ENCODE measurements around the gene HCRTR1.

The HCRTR1 gene

DNA sequence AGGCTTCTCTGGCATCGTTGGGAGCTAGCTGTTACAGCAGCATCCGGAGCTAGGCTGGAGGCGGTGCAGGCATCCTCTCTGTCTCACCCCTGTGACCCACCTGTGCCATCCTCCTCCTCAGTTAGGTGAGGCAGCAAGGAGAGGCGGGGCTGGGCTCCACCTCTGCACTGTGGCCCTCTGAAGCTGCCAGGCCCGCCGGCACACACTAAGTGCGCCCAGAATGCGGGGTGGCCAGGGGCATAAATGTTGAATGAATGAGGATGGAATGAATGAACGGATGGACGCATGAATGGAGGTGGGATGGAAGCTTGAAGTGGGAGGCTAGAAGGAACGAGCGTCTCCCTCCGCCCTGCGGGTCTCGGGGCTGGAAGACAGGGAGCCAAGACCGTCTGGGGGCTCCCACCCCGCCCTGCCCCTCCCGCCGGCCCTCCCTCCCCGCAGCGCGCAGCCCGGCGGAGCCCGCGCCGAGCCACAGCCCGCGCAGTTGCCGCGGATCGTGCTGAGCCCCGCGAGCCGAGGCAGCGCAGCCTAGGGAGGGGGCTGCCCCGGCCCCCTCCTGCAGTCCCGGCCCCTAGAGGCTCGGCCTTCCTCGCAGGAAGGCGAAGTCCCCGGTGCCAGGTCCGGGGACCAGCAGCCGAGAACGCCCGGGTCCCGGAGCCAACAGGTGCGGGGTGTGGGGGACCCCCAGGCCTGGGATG is at the start of gene HCRTR1:
Gene HCRTR1 (plus strand): TSS at position 472 of the 698 bp plus-strand sequence. CDS start 1,504 bp downstream, outside the sequence.
- DNase-seq: no peak

GRCh38 chr1:31567956-31568570 is 49.4 kb upstream of the HCRTR1 start:
- no peak for DNase-seq

DNA sequence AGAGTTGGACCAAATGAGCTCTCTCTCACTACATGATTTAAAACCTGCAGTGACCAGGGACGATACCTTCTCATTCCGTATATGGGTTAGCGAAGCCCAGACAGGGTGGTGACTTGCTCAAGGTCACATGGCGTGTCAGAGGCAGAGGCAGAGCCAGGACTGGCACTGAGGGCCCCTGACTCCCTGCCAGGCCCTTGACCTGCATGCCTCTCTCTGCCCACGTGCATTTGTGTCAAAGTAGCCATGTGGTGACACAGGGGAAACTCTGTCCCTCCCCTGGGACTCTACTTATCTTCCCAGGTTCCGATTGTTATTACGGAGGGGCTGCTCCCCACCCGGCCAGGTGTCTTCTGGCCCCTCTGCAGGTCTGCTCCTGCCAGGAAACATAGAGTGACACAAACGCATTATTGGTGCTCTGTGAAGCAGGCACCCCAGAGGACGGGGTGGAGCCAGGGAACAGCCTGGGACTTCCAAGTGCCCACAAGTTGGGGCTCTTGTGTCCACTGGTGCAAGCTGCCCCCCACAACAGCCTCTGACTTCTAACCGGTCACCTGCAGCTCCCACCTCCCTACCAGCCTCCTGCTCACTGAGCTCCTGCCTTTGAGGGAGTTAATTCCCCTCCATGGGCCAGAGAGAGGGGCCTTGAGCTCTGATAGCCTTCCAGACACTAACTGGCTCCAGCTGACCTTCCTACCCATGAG is 48.4 kb upstream of the HCRTR1 start:
- no peak for DNase-seq

DNA sequence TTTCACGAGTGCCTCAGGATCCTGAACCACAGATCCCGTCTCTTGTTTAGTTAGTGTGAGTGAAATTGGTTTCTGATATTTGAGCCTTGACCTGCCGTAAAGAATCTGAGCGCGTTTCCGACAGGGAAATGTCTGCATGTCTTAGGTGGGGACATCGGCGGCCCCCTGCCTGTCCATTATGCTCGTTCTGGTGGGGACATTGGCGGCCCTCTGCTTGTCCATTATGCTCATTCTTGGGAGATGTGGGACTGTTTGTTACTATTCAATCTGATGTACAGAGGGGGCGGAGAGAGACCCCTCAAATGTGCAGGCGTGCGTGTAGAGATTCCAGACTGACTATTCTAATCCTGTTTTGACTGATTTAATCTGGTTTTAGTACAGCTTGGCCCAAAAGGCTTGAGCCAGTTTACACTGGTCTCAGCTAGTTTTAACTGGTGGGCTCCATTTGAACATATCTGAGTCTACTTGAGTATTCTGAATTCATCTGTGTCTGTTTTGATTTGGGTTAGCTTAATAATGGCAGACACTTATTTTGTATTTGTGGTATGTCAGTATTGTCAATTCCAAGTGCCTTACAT is 47.8 kb upstream of the HCRTR1 start:
- no peak for DNase-seq

- DNase-seq: peak; percentile 17
Measured at GRCh38 chr1:31570228-31570627, 47.3 kb upstream of the HCRTR1 start.

GRCh38 chr1:31570906-31571305 is 46.6 kb upstream of the HCRTR1 start:
- DNase-seq: no peak

DNA sequence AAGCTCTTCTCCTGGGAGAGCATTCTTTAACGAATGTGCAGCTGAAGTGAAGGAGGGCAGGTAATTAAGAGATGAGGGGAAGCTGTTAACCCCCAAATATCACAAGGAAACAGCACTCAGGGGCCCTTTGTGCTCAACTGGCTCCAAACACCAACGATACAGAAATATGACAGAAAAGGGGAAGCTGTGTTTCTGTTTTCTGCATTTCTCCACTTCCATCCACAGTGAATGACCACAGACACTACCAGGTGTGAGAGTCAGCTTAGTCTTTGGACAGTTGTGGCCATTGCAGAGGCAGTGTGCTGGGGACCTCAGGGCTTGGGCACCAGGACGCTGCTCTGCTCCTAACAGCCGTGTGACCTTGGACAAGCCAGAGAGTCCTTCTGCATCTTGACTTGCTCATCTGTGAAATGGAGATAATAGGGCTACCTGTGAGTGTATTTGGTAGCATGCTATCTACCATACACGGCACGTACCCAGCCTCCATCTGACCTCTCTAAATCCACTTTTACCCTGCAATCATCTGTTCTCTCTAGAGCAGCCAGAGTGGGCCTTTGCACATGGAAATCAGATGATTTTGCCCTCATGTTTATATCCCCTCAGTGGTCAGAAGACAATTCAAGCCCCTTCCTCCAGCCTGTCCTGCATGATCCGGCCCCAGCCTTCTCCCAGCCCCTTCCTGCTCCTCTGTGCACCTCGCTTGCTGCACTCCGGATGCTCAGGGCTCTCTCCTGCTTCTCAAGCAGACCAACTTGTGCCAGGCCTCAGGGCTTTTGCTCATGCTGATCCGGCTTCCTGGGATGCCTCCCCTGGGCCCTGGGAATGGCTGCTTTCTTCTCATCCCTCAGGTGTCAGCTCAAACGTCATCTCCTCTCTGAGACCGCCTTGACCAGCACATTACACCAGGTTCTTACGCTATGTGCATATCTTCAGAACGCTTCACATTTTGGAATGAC is 45.9 kb upstream of the HCRTR1 start:
- DNase-seq: no peak

DNA sequence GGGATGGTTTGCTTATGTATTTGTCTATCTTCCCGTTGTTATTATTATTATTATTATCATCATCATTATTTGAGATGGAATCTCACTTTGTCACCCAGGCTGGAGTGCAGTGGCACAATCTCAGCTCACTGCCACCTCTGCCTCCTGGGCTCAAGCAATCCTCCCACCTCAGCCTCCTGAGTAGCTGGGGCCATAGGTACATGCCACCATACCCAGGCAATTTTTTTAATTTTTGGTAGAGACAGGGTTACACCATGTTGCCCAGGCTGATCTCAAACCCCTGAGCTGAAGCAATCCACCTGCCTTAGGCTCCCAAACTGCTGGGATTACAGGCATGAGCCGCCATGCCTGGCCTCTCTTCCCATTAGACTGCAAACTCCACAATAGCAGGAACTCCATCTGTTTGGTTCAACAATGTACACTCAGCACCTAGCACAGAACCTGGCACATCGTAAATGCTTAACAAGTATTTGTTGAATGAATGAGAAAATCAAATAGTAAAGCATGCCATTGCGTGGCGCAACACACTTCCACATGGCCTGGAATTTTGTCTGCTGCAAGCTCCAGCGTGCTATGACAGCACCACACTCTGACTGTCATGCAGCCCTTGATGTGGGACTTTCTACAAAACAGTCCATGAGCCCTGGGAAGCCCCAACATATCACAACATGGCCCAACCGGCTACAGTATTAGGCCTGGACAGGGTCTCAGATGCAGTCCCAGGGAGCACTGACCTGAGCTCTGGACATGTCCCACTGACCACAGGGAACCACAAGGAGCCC is 45.0 kb upstream of the HCRTR1 start:
- DNase-seq: no peak

GRCh38 chr1:31573261-31573660 is 44.2 kb upstream of the HCRTR1 start:
- no peak for DNase-seq

DNA sequence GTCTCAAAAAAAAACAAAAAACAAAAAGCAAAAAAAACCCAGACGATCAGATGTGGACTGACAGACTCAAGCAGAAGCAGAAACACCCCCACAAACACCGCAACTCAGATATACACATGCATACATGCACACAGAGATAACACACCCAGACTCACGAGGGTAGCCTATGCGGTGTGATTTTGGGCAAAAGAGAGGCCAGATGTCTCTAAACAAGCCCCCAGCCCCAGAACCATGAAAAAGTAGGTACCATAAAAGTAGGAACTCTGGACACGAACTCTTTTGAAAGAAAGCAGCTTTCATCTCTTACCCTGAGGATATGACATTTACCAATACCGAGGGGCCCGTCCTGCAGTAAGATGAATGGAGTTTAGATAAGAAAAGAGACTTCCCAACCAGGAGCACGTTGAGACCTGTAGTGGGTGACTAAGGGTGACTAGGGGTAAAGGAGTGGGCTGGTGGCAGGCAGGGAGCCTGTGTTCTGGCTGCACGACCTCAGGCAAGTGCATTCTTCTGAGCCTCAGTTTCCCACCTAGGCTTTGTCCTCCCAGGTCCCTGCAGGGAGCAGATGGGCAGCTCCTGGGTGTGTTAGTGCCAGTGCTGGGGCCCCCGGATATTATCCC is 42.6 kb upstream of the HCRTR1 start:
- no peak for DNase-seq

DNA sequence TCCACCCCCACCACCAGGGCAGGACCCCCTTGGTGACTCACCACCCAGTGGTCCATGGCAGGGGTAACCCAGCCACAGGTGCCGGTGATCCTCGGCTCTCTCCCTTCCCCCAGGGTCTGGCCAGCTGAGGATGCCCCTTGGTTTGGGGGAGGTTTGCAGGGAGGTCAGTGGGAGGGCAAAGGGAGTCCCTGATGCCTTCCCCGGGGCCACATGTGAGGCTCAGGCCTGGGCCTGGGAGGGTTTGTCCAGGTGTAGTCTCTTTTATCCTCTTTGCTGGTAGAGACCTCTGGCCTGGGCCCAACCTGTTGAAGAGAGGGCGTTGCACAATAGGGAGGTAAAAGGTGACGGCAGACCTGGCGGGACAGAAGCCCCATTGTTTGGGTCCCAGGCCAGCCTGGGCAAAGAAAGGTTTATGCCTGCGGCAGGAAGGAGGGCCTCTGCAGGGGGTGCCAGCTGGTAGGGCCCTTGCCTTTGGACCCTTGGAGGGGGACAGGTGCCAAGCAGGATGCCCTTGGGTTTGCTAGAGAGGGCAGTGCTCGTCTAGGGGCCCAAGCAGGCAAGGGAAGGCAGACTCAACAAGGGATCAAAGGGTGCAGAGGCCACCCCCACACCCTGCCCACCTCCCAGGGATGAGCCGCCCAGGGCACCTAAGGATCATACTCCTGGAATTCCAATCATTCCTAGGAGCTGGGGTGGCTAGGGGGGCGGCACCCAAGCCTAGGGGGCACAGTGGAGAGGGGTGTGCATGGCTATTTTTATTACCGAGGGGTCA is 41.9 kb upstream of the HCRTR1 start:
- no peak for DNase-seq

GRCh38 chr1:31576201-31576669 is 41.3 kb upstream of the HCRTR1 start, which contains the start of gene TINAGL1:
Gene TINAGL1, plus strand, starts transcription at chr1:31576515. Its CDS starts 634 bp downstream, at chr1:31577149.
- DNase-seq: peak; percentile 31

GRCh38 chr1:31576743-31577455 is 40.6 kb upstream of the HCRTR1 start:
- no peak for DNase-seq

DNA sequence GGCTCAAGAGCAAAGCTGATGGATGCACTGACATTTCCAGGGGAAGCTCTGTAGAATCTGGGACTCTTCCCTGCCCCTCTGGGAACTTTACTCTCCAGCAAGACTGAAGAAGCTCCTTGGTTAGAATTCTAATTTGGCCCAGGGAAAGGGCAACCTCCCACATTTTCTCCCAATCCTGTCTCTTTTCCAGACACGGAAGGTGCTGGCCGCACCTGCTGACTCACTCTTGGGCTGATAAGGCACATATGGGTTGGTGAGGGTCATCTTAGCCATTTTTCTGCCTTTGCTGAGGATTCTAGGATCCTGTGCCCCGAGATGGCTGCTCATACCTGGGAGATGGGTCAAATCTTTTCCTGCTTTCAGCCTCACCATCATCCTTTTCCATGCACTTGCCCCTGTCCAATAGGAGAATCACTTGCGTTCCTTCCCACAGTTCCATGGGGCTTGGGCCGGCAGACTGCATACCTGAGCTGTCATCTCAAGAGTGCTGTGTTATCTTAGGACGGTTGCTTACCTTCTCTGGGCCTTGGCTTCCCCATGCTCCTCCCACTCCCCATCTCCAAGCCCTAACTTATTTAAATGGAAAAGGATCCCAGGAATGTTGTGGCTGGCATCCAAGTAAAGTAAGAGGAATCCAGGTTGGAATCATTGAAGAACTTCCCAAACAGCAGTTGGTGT is 39.8 kb upstream of the HCRTR1 start:
- no peak for DNase-seq

GRCh38 chr1:31579374-31579773 is 38.1 kb upstream of the HCRTR1 start:
- DNase-seq: no peak

GRCh38 chr1:31580513-31580870 is 37.0 kb upstream of the HCRTR1 start:
- DNase-seq: no peak

- DNase-seq: no peak
Measured at GRCh38 chr1:31580891-31581603, 36.4 kb upstream of the HCRTR1 start.
